K562 (cell line): ENCODE measurements around the gene SIGLEC5. TPM values are rescaled to one million over a fixed set of nuclear protein-coding genes. Genes with fewer than 3 reads are reported as not detected.

Source experiments
- BDP1 ChIP-seq: IDR thresholded peaks from 3 replicates; pipeline ENCODE4 v1.6.1; 2011; ENCODE audit not compliant: insufficient read length, insufficient read depth
- C11orf30 ChIP-seq: fragments of 450-650 bp; IDR thresholded peaks from 2 replicates; pipeline ENCODE4 v1.6.1; 2016; ENCODE audit warnings: low read depth, mild to moderate bottlenecking
- EHMT2 ChIP-seq: fragments of 450-650 bp; IDR thresholded peaks from 2 replicates; pipeline ENCODE4 v1.6.1; 2018; ENCODE audit warnings: antibody characterized with exemption
- ELF4 ChIP-seq: fragments of 450-650 bp; formaldehyde crosslinking; IDR thresholded peaks from 2 replicates; pipeline ENCODE4 v1.4.0; 2022; ENCODE audit warnings: missing genetic modification characterization
- FUS ChIP-seq: fragments of 200-400 bp; formaldehyde crosslinking; optimal IDR thresholded peaks from 2 replicates; pipeline ENCODE3; 2017; ENCODE audit warnings: low read depth, low read length
- MIER1 ChIP-seq: fragments of 450-650 bp; IDR thresholded peaks from 2 replicates; pipeline ENCODE4 v1.6.1; 2016; ENCODE audit warnings: antibody characterized with exemption, mild to moderate bottlenecking, low read depth
- MYC ChIP-seq, 2 experiments: fragments of 250-450 bp in 1 of 2; sonication (Bioruptor Pico) in 1 of 2; IDR thresholded peaks; 2 replicates each; pipeline versions ENCODE4 v1.5.1 to v1.6.1; 2012 to 2021; ENCODE audit warnings: low read depth in 2 of 2, borderline replicate concordance in 1 of 2, improper control_type of control experiment in 1 of 2, low read length in 1 of 2, mild to moderate bottlenecking in 1 of 2, moderate library complexity in 1 of 2
- NFIC ChIP-seq: fragments of 450-650 bp; IDR thresholded peaks from 2 replicates; pipeline ENCODE4 v1.6.1; 2017; ENCODE audit warnings: mild to moderate bottlenecking, inconsistent platforms
- NFYB ChIP-seq: IDR thresholded peaks from 2 replicates; pipeline ENCODE4 v1.6.1; 2011; ENCODE audit warnings: mild to moderate bottlenecking, moderate library complexity; ENCODE audit not compliant: insufficient read length; ENCODE audit errors: extremely low read depth
- SMAD2 ChIP-seq: fragments of 150-350 bp; IDR thresholded peaks from 2 replicates; pipeline ENCODE4 v1.6.1; 2014; ENCODE audit warnings: low read depth, mild to moderate bottlenecking, low read length
- SP2 ChIP-seq: IDR thresholded peaks from 2 replicates; pipeline ENCODE4 v1.6.1; 2011; ENCODE audit warnings: mild to moderate bottlenecking, low read depth, low read length, moderate library complexity; ENCODE audit not compliant: poor library complexity, severe bottlenecking; ENCODE audit errors: extremely low read depth
- ZNF24 ChIP-seq: fragments of 450-650 bp; IDR thresholded peaks from 2 replicates; pipeline ENCODE4 v1.6.1; 2016
- ZNF263 ChIP-seq: sonication (generic); formaldehyde crosslinking; IDR thresholded peaks from 2 replicates; pipeline ENCODE4 v1.8.0; 2022; ENCODE audit warnings: mild to moderate bottlenecking, missing genetic modification reagents, borderline replicate concordance
- ZNF561 ChIP-seq: fragments of 450-650 bp; formaldehyde crosslinking; conservative IDR thresholded peaks from 2 replicates; pipeline ENCODE4 v1.4.0; 2020; ENCODE audit warnings: mild to moderate bottlenecking, moderate library complexity
- ZNF76 ChIP-seq: fragments of 250-450 bp; sonication (Bioruptor Pico); IDR thresholded peaks from 2 replicates; pipeline ENCODE4 v1.4.0; 2020; ENCODE audit warnings: mild to moderate bottlenecking, moderate library complexity, borderline replicate concordance
- ZNF766 ChIP-seq: fragments of 200-800 bp; sonication (Bioruptor generic); conservative IDR thresholded peaks from 2 replicates; pipeline ENCODE4 v1.6.1; 2016; ENCODE audit warnings: missing genetic modification characterization, missing compliant biosample characterization
- polyA plus RNA-seq, 8 experiments: library from polyadenylated mRNA; depleted of rRNA in 4 of 8; stranded (reverse) in 5 of 8; unstranded in 3 of 8; fragments of >200 nt; fragmentation: Nextera tagmentation in 2 of 8; fragmentation: Illumina TruSeq in 1 of 8; extraction: Ambion mirVana in 2 of 8; extraction: Trizol in 1 of 8; gene quantifications; 2 replicates each; pipeline versions ENCODE4 v1.2.1 to v1.2.3, GENCODE V29; 2011 to 2014; ENCODE audit warnings: inconsistent platforms in 1 of 8, missing spikeins in 1 of 8
- total RNA-seq, 7 experiments: library from RNA; depleted of rRNA in 6 of 7; stranded (reverse); fragments of >200 nt in 6 of 7; fragmentation: Illumina TruSeq in 2 of 7; extraction: Trizol in 2 of 7; gene quantifications; 2 replicates each; pipeline versions ENCODE4 v1.2.1 to v1.2.3, GENCODE V29; 2011 to 2021; ENCODE audit warnings: low replicate concordance in 1 of 7
- TF ChIP-seq, protein P1 (sequence below): sonication (generic); formaldehyde crosslinking; IDR thresholded peaks from 2 replicates; pipeline ENCODE4 v1.8.0; 2022; ENCODE audit warnings: missing genetic modification reagents, mild to moderate bottlenecking, borderline replicate concordance
- TF ChIP-seq, protein P2 (sequence below): fragments of 450-650 bp; formaldehyde crosslinking; IDR thresholded peaks from 2 replicates; pipeline ENCODE4 v1.4.0; 2022; ENCODE audit warnings: missing genetic modification characterization
- TF ChIP-seq, protein P3 (sequence below), 3 experiments: fragments of 200-800 bp in 1 of 3; sonication (Bioruptor generic) in 1 of 3; sonication (generic) in 1 of 3; formaldehyde crosslinking in 1 of 3; IDR thresholded peaks; 2 replicates each; pipeline versions ENCODE4 v1.6.1 to v1.8.0; 2016 to 2022; ENCODE audit warnings: mild to moderate bottlenecking in 2 of 3, missing compliant biosample characterization in 2 of 3, missing genetic modification characterization in 2 of 3, missing genetic modification reagents in 1 of 3
- TF ChIP-seq, protein P4 (sequence below), 2 experiments: IDR thresholded peaks; 2 replicates each; pipeline ENCODE4 v1.6.1; 2012; ENCODE audit warnings: improper control_type of control experiment in 2 of 2, low read depth in 2 of 2, low read length in 2 of 2, borderline replicate concordance in 1 of 2

SIGLEC5 gene
- total and polyA plus RNA-seq, 9 of the 15 experiments (the other 6 are each of a cell fraction or from before 2014, with no cell fraction given) = 0.14 TPM; not detected in 8

DNA sequence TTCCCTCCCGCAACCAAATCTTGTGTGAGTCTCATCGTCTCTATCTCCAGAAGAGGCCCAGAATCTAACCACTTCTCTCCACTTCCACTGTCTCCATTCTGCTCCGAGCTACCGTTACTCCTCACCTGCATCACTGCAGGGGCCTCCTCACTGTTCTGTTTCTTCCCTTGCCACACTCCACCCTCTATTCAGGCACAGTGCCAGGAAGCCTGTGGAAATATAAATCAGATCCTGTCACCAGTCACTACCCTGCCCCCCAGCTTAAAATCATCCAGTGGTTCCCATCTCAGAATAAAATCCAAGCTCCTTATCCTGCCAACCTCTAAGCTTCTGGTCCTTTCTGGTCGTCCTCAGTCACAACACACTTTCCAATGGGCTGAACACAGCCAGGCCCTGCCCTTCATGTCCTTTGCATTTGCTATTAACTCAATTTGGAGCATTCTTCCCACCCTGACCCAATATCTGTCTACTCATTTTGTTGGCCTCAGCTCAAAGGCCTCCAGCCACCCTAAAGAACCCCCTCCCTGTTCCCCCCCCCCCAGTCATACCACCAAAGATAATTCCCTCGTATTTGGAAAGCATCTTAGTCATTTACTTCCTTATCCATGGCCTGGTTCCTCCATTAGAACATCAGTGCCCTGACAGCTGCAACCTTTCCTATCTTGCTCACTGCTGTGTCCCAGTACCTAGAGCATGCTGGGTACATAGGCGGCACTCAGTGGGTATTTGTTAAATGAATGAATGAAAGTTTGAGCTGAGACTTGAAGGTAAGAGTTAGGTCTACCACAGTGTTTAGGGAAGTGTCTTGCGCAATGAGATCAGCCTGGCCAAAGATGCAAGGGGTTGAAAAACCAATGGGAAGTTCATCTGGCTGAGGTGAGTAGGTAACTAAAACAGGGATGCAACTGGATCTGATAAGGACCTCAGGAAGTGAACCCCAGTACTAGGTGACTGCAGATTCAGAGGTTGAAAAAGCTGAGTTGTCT is 34.7 kb downstream of the SIGLEC5 start (continued):
- TF ChIP-seq ZNF76 (CRISPR knock-in tag) (no peak), MIER1 (no peak), ZNF766 (CRISPR knock-in tag) (no peak), ZNF263 (CRISPR knock-in tag) (no peak), MYC (IDR thresholded peaks at IDR 0.05; ENCODE audit: low read depth, low read length) (no peak), MYC (CRISPR knock-in tag; IDR thresholded peaks at IDR 0.05; ENCODE audit: borderline replicate concordance, low read depth) (no peak), ZNF561 (CRISPR knock-in tag) (no peak), EHMT2 (peak; percentile 33; the same call in 1 of the 2 replicates), NFYB (no peak), FUS (no peak), C11orf30 (no peak), ELF4 (CRISPR knock-in tag) (no peak), SMAD2 (no peak), ZNF24 (no peak), NFIC (peak; percentile 89), SP2 (no peak), BDP1 (no peak)
- TF ChIP-seq, protein P1, sequence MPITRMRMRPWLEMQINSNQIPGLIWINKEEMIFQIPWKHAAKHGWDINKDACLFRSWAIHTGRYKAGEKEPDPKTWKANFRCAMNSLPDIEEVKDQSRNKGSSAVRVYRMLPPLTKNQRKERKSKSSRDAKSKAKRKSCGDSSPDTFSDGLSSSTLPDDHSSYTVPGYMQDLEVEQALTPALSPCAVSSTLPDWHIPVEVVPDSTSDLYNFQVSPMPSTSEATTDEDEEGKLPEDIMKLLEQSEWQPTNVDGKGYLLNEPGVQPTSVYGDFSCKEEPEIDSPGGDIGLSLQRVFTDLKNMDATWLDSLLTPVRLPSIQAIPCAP = no peak
- TF ChIP-seq, protein P2, sequence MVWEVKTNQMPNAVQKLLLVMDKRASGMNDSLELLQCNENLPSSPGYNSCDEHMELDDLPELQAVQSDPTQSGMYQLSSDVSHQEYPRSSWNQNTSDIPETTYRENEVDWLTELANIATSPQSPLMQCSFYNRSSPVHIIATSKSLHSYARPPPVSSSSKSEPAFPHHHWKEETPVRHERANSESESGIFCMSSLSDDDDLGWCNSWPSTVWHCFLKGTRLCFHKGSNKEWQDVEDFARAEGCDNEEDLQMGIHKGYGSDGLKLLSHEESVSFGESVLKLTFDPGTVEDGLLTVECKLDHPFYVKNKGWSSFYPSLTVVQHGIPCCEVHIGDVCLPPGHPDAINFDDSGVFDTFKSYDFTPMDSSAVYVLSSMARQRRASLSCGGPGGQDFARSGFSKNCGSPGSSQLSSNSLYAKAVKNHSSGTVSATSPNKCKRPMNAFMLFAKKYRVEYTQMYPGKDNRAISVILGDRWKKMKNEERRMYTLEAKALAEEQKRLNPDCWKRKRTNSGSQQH (CRISPR knock-in tag) = no peak
- TF ChIP-seq, protein P3, sequence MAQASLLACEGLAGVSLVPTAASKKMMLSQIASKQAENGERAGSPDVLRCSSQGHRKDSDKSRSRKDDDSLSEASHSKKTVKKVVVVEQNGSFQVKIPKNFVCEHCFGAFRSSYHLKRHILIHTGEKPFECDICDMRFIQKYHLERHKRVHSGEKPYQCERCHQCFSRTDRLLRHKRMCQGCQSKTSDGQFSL (CRISPR knock-in tag; IDR thresholded peaks at IDR 0.05) = no peak
- TF ChIP-seq, protein P3 (tag; IDR thresholded peaks at IDR 0.05) = no peak
- TF ChIP-seq, protein P4, sequence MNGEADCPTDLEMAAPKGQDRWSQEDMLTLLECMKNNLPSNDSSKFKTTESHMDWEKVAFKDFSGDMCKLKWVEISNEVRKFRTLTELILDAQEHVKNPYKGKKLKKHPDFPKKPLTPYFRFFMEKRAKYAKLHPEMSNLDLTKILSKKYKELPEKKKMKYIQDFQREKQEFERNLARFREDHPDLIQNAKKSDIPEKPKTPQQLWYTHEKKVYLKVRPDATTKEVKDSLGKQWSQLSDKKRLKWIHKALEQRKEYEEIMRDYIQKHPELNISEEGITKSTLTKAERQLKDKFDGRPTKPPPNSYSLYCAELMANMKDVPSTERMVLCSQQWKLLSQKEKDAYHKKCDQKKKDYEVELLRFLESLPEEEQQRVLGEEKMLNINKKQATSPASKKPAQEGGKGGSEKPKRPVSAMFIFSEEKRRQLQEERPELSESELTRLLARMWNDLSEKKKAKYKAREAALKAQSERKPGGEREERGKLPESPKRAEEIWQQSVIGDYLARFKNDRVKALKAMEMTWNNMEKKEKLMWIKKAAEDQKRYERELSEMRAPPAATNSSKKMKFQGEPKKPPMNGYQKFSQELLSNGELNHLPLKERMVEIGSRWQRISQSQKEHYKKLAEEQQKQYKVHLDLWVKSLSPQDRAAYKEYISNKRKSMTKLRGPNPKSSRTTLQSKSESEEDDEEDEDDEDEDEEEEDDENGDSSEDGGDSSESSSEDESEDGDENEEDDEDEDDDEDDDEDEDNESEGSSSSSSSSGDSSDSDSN (IDR thresholded peaks at IDR 0.05; ENCODE audit: borderline replicate concordance in 1 of 2, low read depth in 2 of 2, low read length in 2 of 2) = no peak
